GM12892 (cell line): ENCODE data around the gene TNFSF13.

Experiments
- POLR2A ChIP-seq: IDR thresholded peaks from 2 replicates; pipeline ENCODE4 v1.6.1; 2011; ENCODE audit warnings: low read depth, low read length, control low read depth
- POLR2AphosphoS5 ChIP-seq: IDR thresholded peaks from 2 replicates; pipeline ENCODE4 v1.6.1; 2011; ENCODE audit warnings: low read depth, low read length, control low read depth

GRCh38 chr17:7508846-7509245, 49.7 kb upstream of the TNFSF13 start:
- TF ChIP-seq POLR2AphosphoS5: no peak; the same call in 1 of the 2 replicates
- TF ChIP-seq POLR2A: no peak
